HG02970 (cell line): Measurements from ENCODE around the gene CDRT15.
"Not testable (repeated sequence)": the region's sequence is repeated elsewhere in the genome, so short reads cannot be mapped to it uniquely, and the experiment has no call there.

Experiments
- ATAC-seq: cut with Tn5 transposase; IDR thresholded peaks from one replicate; pipeline ENCODE4 v1.9.1; 2021; ENCODE audit warnings: mild to moderate bottlenecking, moderate library complexity, moderate number of reproducible peaks; ENCODE audit not compliant: unreplicated experiment, low FRiP score

CDRT15 gene

GRCh38 chr17:14209215-14209614 lies 27.4 kb downstream of the CDRT15 start:
- no peak for ATAC-seq

- ATAC-seq = no peak
Observed at GRCh38 chr17:14207791-14208190, 28.9 kb downstream of the CDRT15 start.

- no peak for ATAC-seq
Observed at GRCh38 chr17:14206891-14207290, 29.8 kb downstream of the CDRT15 start.

DNA sequence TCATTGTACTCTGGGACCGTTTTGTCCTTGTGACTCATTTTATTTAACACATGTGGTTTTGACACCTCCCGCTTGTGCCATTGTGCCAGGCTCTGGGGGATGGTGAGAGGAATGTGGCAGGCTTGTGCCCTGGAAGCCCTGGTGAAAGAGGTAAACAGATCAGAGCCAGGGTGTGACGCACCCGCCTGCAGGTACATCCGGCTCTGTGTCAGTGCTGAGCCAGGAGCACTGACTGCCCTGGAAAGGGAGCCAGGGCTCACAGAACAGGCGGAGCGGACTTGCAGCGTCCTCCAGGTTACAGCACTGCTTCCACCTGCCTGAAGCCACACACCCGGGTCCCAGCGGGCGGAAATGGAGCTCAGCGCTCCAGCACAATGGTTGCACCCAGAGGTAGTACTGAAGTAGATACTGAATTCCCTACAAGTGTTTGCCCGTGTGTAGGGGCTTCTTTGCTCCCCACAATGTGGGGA lies 30.6 kb downstream of the CDRT15 start:
- no peak for ATAC-seq

- no peak for ATAC-seq
Observed at GRCh38 chr17:14205380-14205779, 31.3 kb downstream of the CDRT15 start.

DNA sequence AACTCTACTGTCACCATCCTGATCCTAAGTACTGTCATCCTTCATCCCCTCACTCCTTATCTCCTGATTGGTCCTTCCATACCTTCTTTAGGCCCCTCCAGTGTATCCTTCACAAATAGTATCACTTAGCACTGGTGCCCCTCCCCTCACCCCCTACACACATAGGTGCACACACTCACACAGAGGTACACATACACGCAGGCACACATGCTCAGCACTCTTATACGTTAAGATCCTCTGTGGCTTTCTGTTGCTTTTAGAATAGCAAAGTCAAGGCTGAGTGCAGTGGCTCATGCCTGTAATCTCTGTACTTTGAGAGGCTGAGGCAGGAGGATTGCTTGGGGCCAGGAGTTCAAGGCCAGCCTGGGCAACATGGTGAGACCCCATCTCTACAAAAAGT lies 32.1 kb downstream of the CDRT15 start:
- ATAC-seq = no peak

DNA sequence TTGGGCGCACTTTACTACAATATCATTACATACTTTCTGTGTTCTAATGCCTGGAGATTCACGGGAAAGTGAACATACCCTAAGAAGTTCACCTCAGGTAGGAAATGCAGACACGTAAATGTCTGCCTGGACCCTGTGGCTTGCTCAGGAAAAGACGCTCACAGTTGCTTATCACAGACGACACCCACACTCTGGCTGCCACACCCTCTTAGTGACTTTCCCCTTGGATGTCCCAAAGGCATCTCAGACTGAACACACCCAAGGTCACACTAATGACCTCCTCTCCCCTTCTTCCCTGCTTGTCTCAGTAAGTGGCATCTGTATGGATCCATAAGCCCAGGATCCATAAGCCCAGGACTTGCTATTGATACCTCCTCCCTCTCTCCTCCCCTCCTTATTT lies 32.6 kb downstream of the CDRT15 start:
- no peak for ATAC-seq

- ATAC-seq = no peak
Observed at GRCh38 chr17:14203388-14203787, 33.3 kb downstream of the CDRT15 start.

- no peak for ATAC-seq
Observed at GRCh38 chr17:14202388-14203166, 34.1 kb downstream of the CDRT15 start.

GRCh38 chr17:14201988-14202380 lies 34.7 kb downstream of the CDRT15 start:
- no peak for ATAC-seq

- ATAC-seq = no peak
Observed at GRCh38 chr17:14201021-14201987, 35.4 kb downstream of the CDRT15 start.

DNA sequence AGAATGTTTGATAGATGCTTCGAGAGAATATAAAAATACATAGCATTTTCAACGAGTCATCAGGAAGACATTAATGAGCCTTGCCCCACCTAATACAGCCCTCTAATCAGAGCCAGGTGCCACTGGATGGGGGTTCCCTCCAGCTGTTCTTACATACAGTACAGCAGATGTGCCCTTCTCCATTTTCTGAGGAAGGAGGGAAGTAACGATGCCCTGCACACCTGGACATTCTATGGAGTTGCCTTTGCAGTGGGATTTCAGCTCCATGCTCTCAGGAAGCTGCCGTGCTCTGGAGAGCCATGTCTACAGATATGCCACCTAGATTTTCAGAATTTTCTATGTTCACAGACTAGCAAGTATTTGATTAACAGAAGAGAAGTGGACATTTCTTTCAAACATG lies 36.3 kb downstream of the CDRT15 start:
- no peak for ATAC-seq

- ATAC-seq = no peak
Observed at GRCh38 chr17:14199601-14200000, 37.1 kb downstream of the CDRT15 start.

GRCh38 chr17:14198575-14198974 lies 38.1 kb downstream of the CDRT15 start:
- ATAC-seq = no peak

GRCh38 chr17:14198013-14198412 lies 38.6 kb downstream of the CDRT15 start:
- no peak for ATAC-seq

DNA sequence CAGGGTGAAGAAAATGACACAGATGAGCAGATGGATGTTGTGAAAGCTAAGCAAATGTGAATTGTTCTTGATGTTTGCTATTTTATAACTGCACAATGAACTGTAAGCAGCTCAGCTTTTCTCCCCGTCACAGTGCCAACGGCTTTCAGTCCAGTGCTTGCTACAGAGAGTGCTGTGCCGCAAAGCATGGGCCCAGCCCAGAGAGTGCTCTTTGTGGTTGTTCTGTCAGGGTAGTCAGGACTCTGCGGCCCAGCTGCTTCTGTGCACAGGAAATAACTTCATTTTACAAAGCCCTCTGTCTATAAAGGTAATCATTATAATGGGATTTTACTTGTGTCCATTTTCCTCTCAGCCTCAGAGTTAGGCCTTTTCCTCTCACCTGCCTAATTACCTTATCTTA lies 39.1 kb downstream of the CDRT15 start:
- no peak for ATAC-seq

GRCh38 chr17:14197057-14197456 lies 39.6 kb downstream of the CDRT15 start:
- ATAC-seq = no peak

DNA sequence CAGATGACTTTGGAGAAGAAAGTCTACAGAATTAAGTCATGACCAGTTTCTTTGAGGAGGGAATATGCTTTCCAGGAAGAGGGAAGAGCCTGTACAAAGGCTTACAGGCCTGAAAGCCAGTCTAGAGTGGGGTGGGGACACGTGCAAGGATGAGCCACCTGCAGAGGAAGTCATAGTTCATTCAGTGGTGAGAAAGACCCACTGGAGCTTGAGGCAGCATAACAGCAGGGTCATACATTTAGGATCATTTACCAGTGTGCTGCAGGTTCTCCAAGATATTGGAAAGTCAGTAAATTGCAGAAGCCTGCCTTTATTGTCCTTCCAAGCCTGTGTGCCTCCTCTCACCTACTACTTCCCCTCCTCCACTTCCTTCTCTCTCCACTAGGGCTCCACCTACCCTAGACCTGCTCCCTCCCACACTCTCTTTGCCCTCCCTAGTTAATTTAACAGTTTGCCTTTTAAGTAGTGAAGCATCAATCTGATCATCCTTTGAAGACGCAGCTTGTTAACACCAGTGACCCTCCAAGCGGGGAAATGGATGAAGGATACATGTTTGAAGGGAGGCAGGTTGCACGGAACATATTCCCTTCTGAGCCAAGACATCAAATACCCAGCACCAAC lies 40.2 kb downstream of the CDRT15 start:
- ATAC-seq = no peak

- ATAC-seq = not testable (repeated sequence)
Observed at GRCh38 chr17:14192636-14193344, 43.9 kb downstream of the CDRT15 start.

GRCh38 chr17:14192039-14192438 lies 44.6 kb downstream of the CDRT15 start:
- not testable (repeated sequence) for ATAC-seq
